Hematopoietic multipotent progenitor cell treated with erythropoietin and hydrocortisone succinate and interleukin-3 and kit ligand, for 17 days (in vitro differentiated cells): ENCODE measurements around the gene ABCA13.

Experiments
- DNase-seq: peaks from one replicate; pipeline ENCODE4 v3.0.0-alpha.2; 2015; ENCODE audit warnings: low spot score

ABCA13 gene

GRCh38 chr7:48643431-48644013 is 472.3 kb downstream of the ABCA13 start:
- DNase-seq = no peak

- no peak for DNase-seq
These were observed 486.9 kb downstream of the ABCA13 start for GRCh38 chr7:48658138-48658537.

GRCh38 chr7:48660306-48660870 is 489.1 kb downstream of the ABCA13 start:
- no peak for DNase-seq

GRCh38 chr7:48664241-48664640 is 493.0 kb downstream of the ABCA13 start:
- no peak for DNase-seq

- DNase-seq = no peak
These were observed 494.3 kb downstream of the ABCA13 start for GRCh38 chr7:48665353-48666135.

- DNase-seq = no peak
These were observed 496.1 kb downstream of the ABCA13 start for GRCh38 chr7:48667407-48667806.

GRCh38 chr7:48671656-48672055 is 500.4 kb downstream of the ABCA13 start:
- DNase-seq = no peak

- no peak for DNase-seq
These were observed 509.7 kb downstream of the ABCA13 start for GRCh38 chr7:48681006-48681405.

- no peak for DNase-seq
These were observed 520.5 kb downstream of the ABCA13 start for GRCh38 chr7:48691788-48692187.
